ENCODE data around the gene REST. TPM values are rescaled to one million over a fixed set of nuclear protein-coding genes. Genes with fewer than 3 reads are reported as not detected.

Gene REST
- total RNA-seq, 5 donors from 2014 or later (not counting 1 experiment from before 2014, with no cell fraction given), result 57.0 to 72.1 (median 67.4) TPM

- no peak for ATAC-seq (replicated peaks in 1 of 4)
- Histone ChIP-seq H3K4me3 (ENCODE audit: control insufficient read depth in 1 of 2, extremely low read depth in 1 of 2, low read length in 1 of 2) (peak overlapping the region; percentile 98 to 99), H3K27me3 (replicated peaks in 1 of 2; ENCODE audit: control insufficient read depth in 2 of 2, extremely low read depth in 1 of 2, insufficient read depth in 2 of 2, low read length in 1 of 2) (no peaks in the 10 kb centered on the region), H3K9me3 (no peaks in the 10 kb centered on the region), H3K36me3 (ENCODE audit: control insufficient read depth in 2 of 2, extremely low read depth in 1 of 2, insufficient read depth in 1 of 2, low read length in 1 of 2) (peaks cover 3 to 5% of the 10 kb centered on the region in 2 donors), H3K4me1 (ENCODE audit: control insufficient read depth in 1 of 2, extremely low read depth in 1 of 2, insufficient read depth in 2 of 2, low read length in 2 of 2) (peaks cover 28 to 56% of the 10 kb centered on the region in 2 experiments), H3K27ac (ENCODE audit: low read length) (peak overlapping the region; percentile 36)
- CTCF ChIA-PET, result interaction anchor here (0.6 to 2.0 kb wide), 9 partner anchors 11 to 598 kb away, joined by 3 to 6 read pairs (median 3); no protein-coding TSS in a partner anchor
- Mint-ChIP-seq H3K4me3 (peak overlapping the region; percentile 100), H3K36me3 (peaks cover 24% of the 10 kb centered on the region), H3K27ac (peak overlapping the region; percentile 98), H3K27me3 (no peaks in the 10 kb centered on the region), H3K9me3 (no peaks in the 10 kb centered on the region), H3K4me1 (peaks cover 69 to 74% (median 72%) of the 10 kb centered on the region in 3 donors)
- POLR2A ChIA-PET, result interaction anchor here (0.6 to 2.9 kb wide), 6 partner anchors 12 to 1555 kb away, joined by 3 to 26 read pairs (median 4); partner anchors contain the start of gene REST (in 1 of the 2)
- no CpG with 5 or more reads among the region's 21 CpGs for WGBS (ENCODE audit: insufficient coverage)
- DNase-seq, result peak in 25 of 35 experiments; percentile 9 to 62 (median 30)
Measured at GRCh38 chr4:56979421-56980072, 71.8 kb downstream of the REST start.

GRCh38 chr4:56981795-56982201 lies 74.1 kb downstream of the REST start:
- H3K27ac Mint-ChIP-seq, result peak overlapping the region; percentile 33 to 56
- WGBS (ENCODE audit: insufficient coverage), result 40% methylated on average over 1 of the region's 4 CpGs
- ChIA-PET CTCF (interaction anchor here in 1 of 2 donors (1.6 kb wide), 1 partner anchor 12 kb away, joined by 3 read pairs; no protein-coding TSS in a partner anchor), POLR2A (interaction anchor here (0.6 to 0.7 kb wide), 4 partner anchors 31 to 443 kb away, joined by 3 to 10 read pairs (median 4); partner anchors contain the start of gene REST (in 1 of the 2))
- Histone ChIP-seq H3K4me1 (ENCODE audit: control insufficient read depth in 1 of 2, extremely low read depth in 1 of 2, insufficient read depth in 2 of 2, low read length in 2 of 2) (peaks cover 22 to 33% of the 10 kb centered on the region in 2 experiments), H3K9me3 (no peaks in the 10 kb centered on the region), H3K36me3 (ENCODE audit: control insufficient read depth in 2 of 2, extremely low read depth in 1 of 2, insufficient read depth in 1 of 2, low read length in 1 of 2) (peaks cover 0 to 13% of the 10 kb centered on the region in 2 donors), H3K4me3 (ENCODE audit: control insufficient read depth in 1 of 2, extremely low read depth in 1 of 2, low read length in 1 of 2) (no peak overlapping the region), H3K27me3 (replicated peaks in 1 of 2; ENCODE audit: control insufficient read depth in 2 of 2, extremely low read depth in 1 of 2, insufficient read depth in 2 of 2, low read length in 1 of 2) (no peaks in the 10 kb centered on the region), H3K27ac (ENCODE audit: low read length) (peak overlapping the region; percentile 39)
- peak overlapping the region; percentile 65 to 100 (median 100) for H3K4me3 Mint-ChIP-seq
- H3K36me3 Mint-ChIP-seq, result peaks cover 26% of the 10 kb centered on the region
- ATAC-seq (replicated peaks in 1 of 4) (no peak), DNase-seq (peak in 1 of 35 experiments; percentile 15)
- no peaks in the 10 kb centered on the region for H3K9me3 Mint-ChIP-seq
- peaks cover 65 to 74% (median 72%) of the 10 kb centered on the region in 3 donors for H3K4me1 Mint-ChIP-seq
- H3K27me3 Mint-ChIP-seq, result no peaks in the 10 kb centered on the region

GRCh38 chr4:56986192-56986591 lies 78.5 kb downstream of the REST start:
- H3K9me3 ChIP-seq, result no peaks in the 10 kb centered on the region
- no peaks in the 10 kb centered on the region for H3K9me3 Mint-ChIP-seq
- ChIA-PET CTCF (no interaction called here), POLR2A (interaction anchor here in 1 of 2 donors (0.5 kb wide), 1 partner anchor 15 kb away, joined by 4 read pairs; no protein-coding TSS in a partner anchor)
- peaks cover 64 to 69% (median 66%) of the 10 kb centered on the region in 3 donors for H3K4me1 Mint-ChIP-seq
- H3K4me3 Mint-ChIP-seq, result no peak overlapping the region
- H3K4me3 ChIP-seq (ENCODE audit: control insufficient read depth in 1 of 2, extremely low read depth in 1 of 2, low read length in 1 of 2), result no peak overlapping the region
- no peaks in the 10 kb centered on the region for H3K27me3 ChIP-seq (replicated peaks in 1 of 2; ENCODE audit: control insufficient read depth in 2 of 2, extremely low read depth in 1 of 2, insufficient read depth in 2 of 2, low read length in 1 of 2)
- WGBS (ENCODE audit: insufficient coverage), result no CpG with 5 or more reads among the region's 1 CpG
- H3K36me3 ChIP-seq (ENCODE audit: control insufficient read depth in 2 of 2, extremely low read depth in 1 of 2, insufficient read depth in 1 of 2, low read length in 1 of 2), result peaks cover under 1 to 51% of the 10 kb centered on the region in 2 donors
- H3K27ac ChIP-seq (ENCODE audit: low read length), result no peak overlapping the region
- ATAC-seq (replicated peaks in 1 of 4) (no peak), DNase-seq (no peak)
- H3K27ac Mint-ChIP-seq, result no peak overlapping the region
- H3K36me3 Mint-ChIP-seq, result peaks cover 49% of the 10 kb centered on the region
- no peaks in the 10 kb centered on the region for H3K27me3 Mint-ChIP-seq
- peaks cover 13 to 16% of the 10 kb centered on the region in 2 experiments for H3K4me1 ChIP-seq (ENCODE audit: control insufficient read depth in 1 of 2, extremely low read depth in 1 of 2, insufficient read depth in 2 of 2, low read length in 2 of 2)

GRCh38 chr4:56986952-56987351 lies 79.3 kb downstream of the REST start:
- H3K36me3 Mint-ChIP-seq, result peaks cover 51% of the 10 kb centered on the region
- no peak overlapping the region for H3K27ac Mint-ChIP-seq
- H3K4me3 Mint-ChIP-seq, result no peak overlapping the region
- Histone ChIP-seq H3K27ac (ENCODE audit: low read length) (no peak overlapping the region), H3K9me3 (no peaks in the 10 kb centered on the region), H3K4me1 (ENCODE audit: control insufficient read depth in 1 of 2, extremely low read depth in 1 of 2, insufficient read depth in 2 of 2, low read length in 2 of 2) (peaks cover 10 to 13% of the 10 kb centered on the region in 2 experiments), H3K4me3 (ENCODE audit: control insufficient read depth in 1 of 2, extremely low read depth in 1 of 2, low read length in 1 of 2) (no peak overlapping the region), H3K36me3 (ENCODE audit: control insufficient read depth in 2 of 2, extremely low read depth in 1 of 2, insufficient read depth in 1 of 2, low read length in 1 of 2) (peaks cover 7 to 56% of the 10 kb centered on the region in 2 donors), H3K27me3 (replicated peaks in 1 of 2; ENCODE audit: control insufficient read depth in 2 of 2, extremely low read depth in 1 of 2, insufficient read depth in 2 of 2, low read length in 1 of 2) (no peaks in the 10 kb centered on the region)
- peaks cover 56 to 68% (median 66%) of the 10 kb centered on the region in 3 donors for H3K4me1 Mint-ChIP-seq
- WGBS (ENCODE audit: insufficient coverage), result no CpG with 5 or more reads among the region's 3 CpGs
- ATAC-seq (replicated peaks in 1 of 4) (no peak), DNase-seq (no peak)
- POLR2A ChIA-PET, result no interaction called here
- no peaks in the 10 kb centered on the region for H3K9me3 Mint-ChIP-seq
- no peaks in the 10 kb centered on the region for H3K27me3 Mint-ChIP-seq
- CTCF ChIA-PET, result no interaction called here

GRCh38 chr4:56990109-56990905 lies 82.6 kb downstream of the REST start:
- DNase-seq (no peak), ATAC-seq (replicated peaks in 1 of 4) (no peak)
- Mint-ChIP-seq H3K9me3 (no peaks in the 10 kb centered on the region), H3K27me3 (no peaks in the 10 kb centered on the region), H3K36me3 (peaks cover 48% of the 10 kb centered on the region), H3K4me1 (peaks cover 37 to 54% (median 51%) of the 10 kb centered on the region in 3 donors), H3K4me3 (no peak overlapping the region), H3K27ac (no peak overlapping the region)
- no peaks in the 10 kb centered on the region for H3K27me3 ChIP-seq (replicated peaks in 1 of 2; ENCODE audit: control insufficient read depth in 2 of 2, extremely low read depth in 1 of 2, insufficient read depth in 2 of 2, low read length in 1 of 2)
- ChIA-PET POLR2A (interaction anchor here (0.6 to 1.4 kb wide), 2 partner anchors 12 to 479 kb away, joined by 3 to 4 read pairs; partner anchors contain the start of gene POLR2B (in 1 of the 2)), CTCF (interaction anchor here (0.5 to 1.3 kb wide), 2 partner anchors 11 to 1582 kb away, joined by 3 read pairs; no protein-coding TSS in a partner anchor)
- H3K9me3 ChIP-seq, result no peaks in the 10 kb centered on the region
- no CpG with 5 or more reads among the region's 6 CpGs for WGBS (ENCODE audit: insufficient coverage)
- H3K4me1 ChIP-seq (ENCODE audit: control insufficient read depth in 1 of 2, extremely low read depth in 1 of 2, insufficient read depth in 2 of 2, low read length in 2 of 2), result no peaks in the 10 kb centered on the region
- H3K36me3 ChIP-seq (ENCODE audit: control insufficient read depth in 2 of 2, extremely low read depth in 1 of 2, insufficient read depth in 1 of 2, low read length in 1 of 2), result peaks cover 7 to 82% of the 10 kb centered on the region in 2 donors
- no peak overlapping the region for H3K4me3 ChIP-seq (ENCODE audit: control insufficient read depth in 1 of 2, extremely low read depth in 1 of 2, low read length in 1 of 2)
- H3K27ac ChIP-seq (ENCODE audit: low read length), result no peak overlapping the region

- no peak for ATAC-seq (replicated peaks in 1 of 4)
- Mint-ChIP-seq H3K27ac (no peak overlapping the region), H3K4me3 (no peak overlapping the region), H3K36me3 (peaks cover 54% of the 10 kb centered on the region), H3K27me3 (no peaks in the 10 kb centered on the region), H3K9me3 (no peaks in the 10 kb centered on the region), H3K4me1 (peaks cover 19 to 32% (median 26%) of the 10 kb centered on the region in 3 donors)
- Histone ChIP-seq H3K4me3 (ENCODE audit: control insufficient read depth in 1 of 2, extremely low read depth in 1 of 2, low read length in 1 of 2) (no peak overlapping the region), H3K27ac (ENCODE audit: low read length) (no peak overlapping the region), H3K36me3 (ENCODE audit: control insufficient read depth in 2 of 2, extremely low read depth in 1 of 2, insufficient read depth in 1 of 2, low read length in 1 of 2) (peaks cover 7 to 74% of the 10 kb centered on the region in 2 donors), H3K27me3 (replicated peaks in 1 of 2; ENCODE audit: control insufficient read depth in 2 of 2, extremely low read depth in 1 of 2, insufficient read depth in 2 of 2, low read length in 1 of 2) (no peaks in the 10 kb centered on the region), H3K4me1 (ENCODE audit: control insufficient read depth in 1 of 2, extremely low read depth in 1 of 2, insufficient read depth in 2 of 2, low read length in 2 of 2) (no peaks in the 10 kb centered on the region), H3K9me3 (no peaks in the 10 kb centered on the region)
- DNase-seq, result no peak
- WGBS (ENCODE audit: insufficient coverage), result 100% methylated on average over 2 of the region's 7 CpGs
- ChIA-PET CTCF (interaction anchor here in 1 of 2 donors (0.7 kb wide), 1 partner anchor 16 kb away, joined by 3 read pairs; no protein-coding TSS in a partner anchor), POLR2A (interaction anchor here in 1 of 2 donors (1.0 kb wide), 1 partner anchor 11 kb away, joined by 3 read pairs; no protein-coding TSS in a partner anchor)
Measured at GRCh38 chr4:56995525-56995924, 87.8 kb downstream of the REST start.

All from T-cell (primary cell).